Osteoblast (primary cell): Measurements from ENCODE around the gene MIS18A. TPM values are rescaled to one million over a fixed set of nuclear protein-coding genes. Genes with fewer than 3 reads are reported as not detected.

ENCODE experiments used
- DNase-seq: peaks from one replicate; pipeline ENCODE4 v3.0.0; 2011; ENCODE audit warnings: low spot score, mixed read lengths; ENCODE audit not compliant: insufficient read length; ENCODE audit errors: missing footprints
- H2AFZ ChIP-seq: 2 replicates; pipeline ENCODE4 v1.6.0; 2011; ENCODE audit warnings: mild to moderate bottlenecking, low read length
- H3K27ac ChIP-seq: 2 replicates; pipeline ENCODE4 v1.5.1; 2011; ENCODE audit warnings: mild to moderate bottlenecking, low read depth, low read length, moderate library complexity
- H3K27me3 ChIP-seq: 2 replicates; pipeline ENCODE4 v1.6.0; 2012; ENCODE audit warnings: mild to moderate bottlenecking, control low read depth, inconsistent platforms, low read length, moderate library complexity; ENCODE audit not compliant: insufficient read depth
- H3K36me3 ChIP-seq: 2 replicates; pipeline ENCODE4 v1.5.1; 2011; ENCODE audit warnings: mild to moderate bottlenecking, low read length, control low read depth, moderate library complexity; ENCODE audit not compliant: insufficient read depth
- H3K4me1 ChIP-seq: 2 replicates; pipeline ENCODE4 v1.5.1; 2011; ENCODE audit warnings: mild to moderate bottlenecking, low read length, control low read depth, moderate library complexity; ENCODE audit not compliant: insufficient read depth
- H3K4me2 ChIP-seq: 2 replicates; pipeline ENCODE4 v1.6.0; 2011; ENCODE audit warnings: mild to moderate bottlenecking, low read length; ENCODE audit not compliant: insufficient read depth
- H3K4me3 ChIP-seq: fragments of 200-600 bp; sonication (generic); 3 replicates; pipeline ENCODE4 v1.5.1; 2012; ENCODE audit warnings: mild to moderate bottlenecking, low read length, inconsistent platforms; ENCODE audit not compliant: insufficient read depth
- H3K79me2 ChIP-seq: 2 replicates; pipeline ENCODE4 v1.6.0; 2012; ENCODE audit warnings: mild to moderate bottlenecking, low read length, control low read depth, inconsistent platforms; ENCODE audit not compliant: insufficient read depth
- H3K9me3 ChIP-seq: 2 replicates; pipeline ENCODE4 v1.5.1; 2011; ENCODE audit warnings: low read depth, low read length, control low read depth
- H4K20me1 ChIP-seq: 2 replicates; pipeline ENCODE4 v1.6.0; 2012; ENCODE audit warnings: mild to moderate bottlenecking, low read length, control low read depth; ENCODE audit not compliant: insufficient read depth
- CTCF ChIP-seq: IDR thresholded peaks from 2 replicates; pipeline ENCODE4 v1.5.1; 2011; ENCODE audit warnings: mild to moderate bottlenecking, low read depth, low read length, moderate library complexity; ENCODE audit errors: extremely low read depth
- total RNA-seq: library from RNA; depleted of rRNA; stranded (reverse); fragments of >200 nt; gene quantifications from 2 replicates; pipeline ENCODE4 v1.2.3, GENCODE V29; 2012

The MIS18A gene
- total RNA-seq, 1 donor: 4.3 TPM

DNA sequence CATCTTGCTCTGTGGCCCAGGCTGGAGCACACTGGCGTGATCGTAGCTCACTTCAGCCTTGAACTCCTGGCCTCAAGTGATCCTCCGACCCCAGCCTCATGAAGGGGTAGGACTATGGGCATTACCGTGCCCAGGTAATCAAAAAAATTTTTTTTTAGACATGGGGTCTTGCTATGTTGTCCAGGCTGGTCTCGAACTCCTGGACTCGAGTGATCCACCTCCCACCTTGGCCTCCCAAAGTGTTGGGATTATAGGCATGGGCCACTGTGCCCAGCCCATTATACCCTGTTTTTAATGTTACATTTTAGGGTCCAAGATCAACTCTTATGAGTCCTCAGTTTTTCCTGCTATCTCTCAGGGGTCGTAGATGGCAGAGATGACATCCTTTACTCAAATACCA is 26.1 kb upstream of the MIS18A start:
- Histone ChIP-seq H3K4me3 (no peak overlapping the region), H3K79me2 (no peaks in the 10 kb centered on the region)
- TF ChIP-seq CTCF: no peak

DNA sequence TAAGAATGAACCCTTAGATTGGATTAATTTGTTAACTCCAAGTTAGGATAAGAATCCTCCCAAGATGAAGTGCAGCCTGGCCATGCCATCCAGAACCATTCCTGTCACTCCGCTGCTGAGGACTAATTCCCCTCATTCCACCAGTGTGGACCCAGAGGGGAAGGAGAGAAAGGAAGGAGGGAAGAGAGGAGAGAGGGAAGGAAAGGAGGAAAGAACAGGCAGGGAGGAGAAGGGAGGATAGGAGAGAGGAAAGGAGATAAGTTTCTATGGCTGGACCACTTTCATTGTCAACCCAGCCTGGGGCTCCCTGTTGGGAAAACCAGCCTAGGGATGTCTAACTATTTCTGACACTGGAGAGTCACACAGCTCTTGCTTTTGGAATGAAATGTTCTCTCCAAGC is 24.5 kb upstream of the MIS18A start:
- Histone ChIP-seq H3K36me3 (peaks cover 22% of the 10 kb centered on the region), H3K4me2 (no peak overlapping the region), H2AFZ (no peak overlapping the region), H3K4me3 (no peak overlapping the region), H3K27ac (no peak overlapping the region), H4K20me1 (no peaks in the 10 kb centered on the region), H3K27me3 (no peaks in the 10 kb centered on the region), H3K79me2 (no peaks in the 10 kb centered on the region), H3K9me3 (no peaks in the 10 kb centered on the region), H3K4me1 (peaks cover 4% of the 10 kb centered on the region)
- no peak for DNase-seq
- no peak for TF ChIP-seq CTCF

More for the DNA sequence above, 26.1 kb upstream of the MIS18A start:
- Histone ChIP-seq H3K27ac (no peak overlapping the region), H3K4me1 (no peaks in the 10 kb centered on the region), H4K20me1 (no peaks in the 10 kb centered on the region), H3K4me2 (no peak overlapping the region), H3K9me3 (no peaks in the 10 kb centered on the region), H2AFZ (no peak overlapping the region), H3K36me3 (peaks cover 32% of the 10 kb centered on the region), H3K27me3 (no peaks in the 10 kb centered on the region)
- no peak for DNase-seq

DNA sequence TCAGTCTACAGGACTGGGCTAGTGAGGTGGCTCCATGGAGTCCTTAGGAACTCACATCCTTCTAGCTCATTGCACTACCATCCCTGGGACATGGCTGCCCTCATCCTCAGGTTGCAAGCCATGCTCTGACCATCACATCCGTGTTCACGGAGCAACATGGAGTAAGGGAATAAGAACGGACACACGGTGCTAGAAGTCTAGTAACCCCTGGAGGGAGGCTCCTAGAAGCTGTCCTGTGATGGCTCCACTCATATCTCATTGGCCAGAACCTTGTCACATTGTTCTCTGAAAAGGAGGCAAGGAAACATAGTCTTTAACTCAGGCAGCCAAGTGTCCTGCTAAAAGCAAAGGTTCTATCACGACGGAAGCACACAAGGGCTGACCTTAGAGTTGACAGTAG is 23.7 kb upstream of the MIS18A start:
- H3K9me3 ChIP-seq: no peaks in the 10 kb centered on the region
- DNase-seq: no peak

GRCh38 chr21:32301596-32301995 is 22.7 kb upstream of the MIS18A start:
- DNase-seq: no peak
- Histone ChIP-seq H3K4me2 (no peak overlapping the region), H3K27me3 (no peaks in the 10 kb centered on the region), H3K27ac (no peak overlapping the region), H4K20me1 (no peaks in the 10 kb centered on the region), H2AFZ (no peak overlapping the region), H3K9me3 (no peaks in the 10 kb centered on the region), H3K4me1 (peaks cover 9% of the 10 kb centered on the region), H3K79me2 (no peaks in the 10 kb centered on the region), H3K36me3 (peaks cover 18% of the 10 kb centered on the region), H3K4me3 (no peak overlapping the region)
- TF ChIP-seq CTCF: no peak

More for the DNA sequence above, 23.7 kb upstream of the MIS18A start:
- no peak for TF ChIP-seq CTCF
- Histone ChIP-seq H3K27me3 (no peaks in the 10 kb centered on the region), H3K79me2 (no peaks in the 10 kb centered on the region), H4K20me1 (no peaks in the 10 kb centered on the region), H3K4me2 (no peak overlapping the region), H3K36me3 (peaks cover 18% of the 10 kb centered on the region), H3K27ac (no peak overlapping the region), H2AFZ (no peak overlapping the region), H3K4me3 (no peak overlapping the region), H3K4me1 (peaks cover 9% of the 10 kb centered on the region)
